GM12892 (cell line): ENCODE data around the gene DENND5A.

ENCODE experiments used
- POLR2AphosphoS5 ChIP-seq: IDR thresholded peaks from 2 replicates; pipeline ENCODE4 v1.6.1; 2011; ENCODE audit warnings: low read depth, low read length, control low read depth
- TAF1 ChIP-seq: IDR thresholded peaks from 2 replicates; pipeline ENCODE4 v1.6.1; 2011; ENCODE audit warnings: low read depth, mild to moderate bottlenecking, control low read depth, low read length, borderline replicate concordance

GRCh38 chr11:9151631-9152030, 113.5 kb downstream of the DENND5A start:
- TF ChIP-seq TAF1 (no peak), POLR2AphosphoS5 (no peak)
